Measurements from ENCODE around the gene SERPINB5.
A peak's percentile ranks its signal among the peaks of the same experiment; 100 is the strongest.

The SERPINB5 gene

GRCh38 chr18:63470751-63471150, 6.0 kb upstream of the SERPINB5 start:
- no peak for DNase-seq

DNA sequence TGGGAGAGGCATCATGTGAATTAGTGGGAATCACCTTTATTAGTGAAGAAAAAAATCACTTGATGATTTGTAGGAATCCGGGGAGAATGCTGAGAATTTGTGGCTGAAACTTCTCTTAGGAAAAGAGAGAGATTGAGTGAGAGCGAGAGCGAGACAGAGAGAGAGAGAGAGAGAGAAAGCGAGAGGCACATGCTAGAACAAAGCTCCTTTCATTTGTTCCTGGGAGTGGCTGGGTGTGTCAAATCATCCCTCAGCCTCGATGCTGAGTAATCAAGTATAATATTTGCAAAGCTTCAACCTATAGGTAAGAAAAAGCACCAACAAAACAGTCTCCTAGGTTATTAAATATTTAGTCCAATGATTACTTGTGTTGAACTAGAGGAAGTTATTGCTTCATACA, 4.4 kb upstream of the SERPINB5 start:
- DNase-seq: no peak

DNA sequence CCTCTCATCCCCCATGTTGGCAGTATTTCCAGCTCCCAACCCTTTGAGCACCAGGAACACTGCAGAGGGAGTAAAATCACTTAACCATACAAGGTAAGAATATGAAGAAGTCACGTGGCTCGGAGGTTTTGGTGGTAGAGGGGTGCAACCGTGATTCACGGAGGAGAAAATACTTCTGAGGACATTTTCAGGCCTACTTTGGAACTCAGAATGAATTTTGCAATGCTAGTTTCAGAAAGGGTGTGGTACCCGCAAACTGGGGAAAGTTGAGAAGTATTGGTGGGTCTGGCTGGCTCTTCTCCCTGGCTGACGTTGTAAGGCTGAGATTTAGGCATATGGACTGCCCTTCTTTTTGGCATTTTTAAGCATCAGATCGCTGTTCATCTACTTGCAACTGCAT, 442 bp downstream of the SERPINB5 start:
- no peak for DNase-seq

GRCh38 chr18:63477968-63478367, 1.2 kb downstream of the SERPINB5 start:
- DNase-seq: no peak

GRCh38 chr18:63479826-63480225, 3.1 kb downstream of the SERPINB5 start:
- DNase-seq: no peak

GRCh38 chr18:63480476-63480875, 3.7 kb downstream of the SERPINB5 start:
- DNase-seq: no peak

DNA sequence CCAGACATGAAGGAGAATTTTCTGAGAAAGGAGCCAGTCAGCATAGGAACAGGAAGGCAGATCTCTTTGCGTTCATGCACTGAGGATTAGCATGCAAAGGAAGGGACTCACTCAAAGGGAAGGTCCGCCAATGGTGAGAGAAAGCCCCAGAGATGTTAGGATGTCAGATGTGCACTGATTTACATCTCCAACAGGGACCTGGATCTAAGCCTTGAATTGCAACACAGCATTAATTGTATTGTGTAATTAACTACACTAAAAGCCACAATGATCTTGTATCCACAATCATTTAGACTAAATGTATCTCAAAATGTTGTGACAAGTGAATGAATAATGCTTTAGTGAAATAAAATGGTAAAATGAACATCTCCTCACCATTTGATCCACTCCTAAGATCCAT, 4.2 kb downstream of the SERPINB5 start:
- no peak for DNase-seq

DNA sequence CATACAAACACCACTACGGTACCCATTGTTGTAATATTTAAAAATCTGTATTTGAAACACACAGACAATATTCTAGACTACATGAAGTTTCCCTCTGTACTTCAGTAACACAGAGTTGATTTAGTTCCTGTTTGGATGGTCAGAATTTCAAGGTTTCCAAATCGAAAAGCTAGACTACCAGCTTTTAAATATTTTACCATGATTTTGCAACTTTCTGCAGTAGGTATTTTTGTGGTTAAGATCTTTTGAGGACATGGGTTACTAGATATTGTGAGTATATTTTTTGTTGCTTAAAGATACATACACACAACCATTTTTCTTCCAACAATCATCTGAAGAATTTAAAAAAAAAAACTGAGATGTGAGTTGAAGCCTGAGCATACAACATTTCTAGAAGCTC, 10.9 kb downstream of the SERPINB5 start:
- no peak for DNase-seq

DNA sequence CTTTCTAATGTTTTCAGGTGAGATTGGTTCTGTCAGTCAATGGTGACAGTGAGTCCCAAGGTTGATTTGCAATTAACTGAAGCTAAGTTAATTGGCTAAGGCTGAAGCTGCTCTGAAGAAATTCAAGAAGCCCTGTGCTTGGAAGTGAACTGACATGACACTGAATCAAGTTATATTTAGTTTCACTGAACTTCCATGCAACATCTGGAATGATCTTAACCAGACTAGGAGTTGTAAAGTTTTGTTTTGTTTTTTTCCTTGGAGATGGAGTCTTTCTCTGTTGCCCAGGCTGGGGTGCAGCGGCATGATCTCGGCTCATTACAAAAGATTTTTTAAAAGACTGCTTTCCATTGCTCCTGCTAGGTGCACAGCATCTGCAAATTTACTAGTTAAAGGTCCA, 11.4 kb downstream of the SERPINB5 start:
- no peak for DNase-seq

DNA sequence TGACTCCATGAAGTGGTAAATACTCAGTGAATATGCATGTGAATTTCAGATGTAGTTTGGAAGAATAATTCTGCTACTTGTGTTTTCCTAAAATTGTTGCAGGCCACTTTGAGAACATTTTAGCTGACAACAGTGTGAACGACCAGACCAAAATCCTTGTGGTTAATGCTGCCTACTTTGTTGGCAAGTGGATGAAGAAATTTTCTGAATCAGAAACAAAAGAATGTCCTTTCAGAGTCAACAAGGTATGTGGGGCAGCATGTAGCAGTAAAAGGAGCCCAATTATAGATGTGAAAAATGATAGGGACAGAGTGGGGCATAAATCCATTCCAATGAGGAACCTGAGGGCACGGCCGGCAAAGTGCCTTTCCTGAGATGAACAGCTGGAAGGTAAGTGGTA, 16.1 kb downstream of the SERPINB5 start:
- no peak for DNase-seq

GRCh38 chr18:63495675-63496074, 18.9 kb downstream of the SERPINB5 start:
- DNase-seq: no peak

- DNase-seq: no peak
These were observed 29.0 kb downstream of the SERPINB5 start for GRCh38 chr18:63505566-63506335.

GRCh38 chr18:63506336-63506646, 29.5 kb downstream of the SERPINB5 start:
- DNase-seq: no peak

DNA sequence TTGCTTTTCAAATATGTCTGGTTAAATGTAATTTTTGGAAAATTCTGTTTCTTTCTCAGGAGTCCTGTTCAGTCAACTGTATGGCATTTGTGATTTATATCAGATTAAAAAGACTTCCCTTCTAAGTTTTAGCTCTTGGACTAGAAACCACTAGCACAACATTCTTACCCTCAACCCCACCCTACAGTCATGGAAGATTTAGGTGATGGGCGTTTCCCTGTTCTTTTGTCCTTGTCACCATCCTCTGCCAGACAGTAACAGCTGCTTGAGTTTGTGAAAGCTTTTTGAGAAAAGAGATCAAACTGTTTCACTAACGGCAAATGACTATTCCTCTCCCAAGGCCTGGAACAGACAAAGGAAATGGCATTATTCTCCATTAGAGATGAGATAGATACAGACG, 31.8 kb downstream of the SERPINB5 start:
- no peak for DNase-seq

- no peak for DNase-seq
These were observed 34.5 kb downstream of the SERPINB5 start for GRCh38 chr18:63511285-63511684.

- DNase-seq: no peak
These were observed 37.6 kb downstream of the SERPINB5 start for GRCh38 chr18:63514326-63514725.

DNA sequence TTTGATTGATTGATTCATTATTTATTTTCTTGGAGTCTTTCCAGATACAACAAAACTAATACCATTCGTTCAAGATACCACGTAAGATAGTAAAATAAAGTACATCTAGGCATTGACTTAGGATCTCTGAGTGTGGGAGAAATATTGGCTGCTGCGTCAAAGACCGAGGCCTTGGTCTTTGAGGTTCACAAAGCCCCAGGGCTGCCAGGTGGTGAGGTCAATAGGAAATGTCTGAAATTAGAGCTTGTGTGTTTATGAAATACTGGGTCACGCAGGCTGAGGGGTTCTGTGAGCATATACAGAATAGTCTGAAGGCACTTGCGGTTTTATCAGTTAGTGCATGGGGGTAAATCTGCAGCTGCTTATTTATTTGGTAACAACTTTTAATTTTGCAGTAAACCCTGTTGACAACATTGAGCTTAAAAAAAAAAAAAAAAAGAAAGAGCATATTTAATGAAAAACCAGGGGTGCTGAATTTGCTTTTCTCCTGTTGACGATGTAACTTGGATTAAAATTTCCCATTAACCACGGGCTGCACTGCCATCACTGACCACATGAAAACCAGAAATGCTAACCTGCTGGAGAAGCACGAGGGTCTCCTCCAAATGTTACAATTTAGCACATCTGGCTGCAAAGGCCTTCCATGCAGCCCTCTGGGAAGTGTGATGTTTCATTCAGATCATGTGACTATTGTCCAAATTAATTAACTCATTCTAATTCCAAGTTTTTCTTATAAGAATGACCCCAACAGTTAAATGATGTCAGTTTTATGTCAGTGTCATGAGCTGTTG, 38.3 kb downstream of the SERPINB5 start:
- DNase-seq: no peak

DNA sequence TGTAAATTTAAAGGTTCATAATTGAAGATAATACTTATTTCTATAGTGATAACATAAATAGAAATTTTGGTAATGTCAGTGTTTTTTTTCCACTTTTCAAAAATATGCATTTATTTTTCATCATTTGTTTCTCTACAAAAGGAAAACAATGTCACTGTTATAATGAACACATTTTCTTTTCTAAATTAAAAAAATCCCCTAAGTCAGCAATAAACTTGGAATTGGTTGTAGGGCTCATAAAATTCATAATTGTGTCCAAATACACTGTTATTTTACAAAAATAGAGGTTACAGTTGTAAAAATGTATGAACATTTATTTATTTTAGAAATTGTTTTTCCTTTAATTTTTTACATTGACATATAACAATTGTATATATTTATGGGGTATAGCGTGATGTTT, 39.0 kb downstream of the SERPINB5 start:
- no peak for DNase-seq

DNA sequence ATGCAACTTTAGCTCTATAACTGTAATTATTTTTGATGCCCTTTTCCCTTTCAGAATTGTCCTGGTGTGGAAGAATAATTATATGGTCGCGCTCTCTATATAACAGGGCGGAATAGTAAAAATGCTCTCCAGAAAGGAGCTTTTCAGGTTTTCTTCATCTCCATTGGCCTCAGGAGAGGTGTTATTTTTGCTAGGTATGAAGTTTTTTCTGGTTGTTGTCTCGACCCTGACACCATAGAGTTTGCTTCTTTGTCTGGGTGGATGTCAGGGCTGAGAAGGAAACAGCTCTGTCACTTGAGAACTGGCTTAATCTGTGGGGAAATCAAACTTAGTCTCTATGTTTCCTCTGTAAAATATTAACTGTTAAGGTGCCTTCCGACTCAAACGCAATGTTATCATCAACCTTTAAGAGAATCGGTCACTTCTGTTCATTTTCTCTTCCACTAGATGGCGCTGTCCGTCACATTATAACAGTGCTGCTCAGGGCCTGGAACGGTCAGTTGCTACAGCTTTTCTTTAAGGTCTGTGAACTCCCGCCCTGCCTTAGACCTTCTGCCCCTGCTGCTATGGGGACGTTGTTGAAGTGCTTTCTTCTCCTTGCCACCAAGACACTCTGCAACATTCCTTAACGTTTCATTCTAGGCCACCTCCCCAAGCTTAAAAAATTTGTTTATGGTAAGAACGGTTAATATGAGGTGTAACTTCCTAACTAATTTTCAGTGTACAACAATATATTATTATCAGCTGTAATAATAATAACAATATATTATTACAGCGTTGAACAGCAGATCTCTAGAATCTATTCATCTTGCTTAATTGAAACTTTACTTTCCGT, 41.6 kb downstream of the SERPINB5 start:
- DNase-seq: peak; percentile 54

GRCh38 chr18:63520053-63520685, 43.4 kb downstream of the SERPINB5 start:
- no peak for DNase-seq

DNA sequence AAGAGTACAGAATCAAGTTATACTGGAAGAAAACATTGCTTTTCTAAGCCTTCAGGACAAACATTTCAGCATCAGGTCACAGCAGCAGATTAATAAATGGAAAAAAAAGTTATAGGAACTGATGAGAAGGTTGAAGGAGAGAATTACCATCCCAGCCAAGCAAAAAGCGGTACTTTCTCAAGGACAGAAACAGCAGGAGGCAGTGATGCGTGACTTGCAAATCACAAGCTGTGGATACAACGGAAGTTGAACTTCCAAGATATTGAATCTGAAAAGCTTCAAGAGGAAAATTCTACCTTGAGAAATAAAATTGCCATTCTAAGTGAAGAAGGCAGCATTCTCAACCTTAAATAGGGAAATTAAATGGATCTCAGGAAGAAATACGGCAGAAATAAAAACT, 46.9 kb downstream of the SERPINB5 start:
- DNase-seq: no peak

DNA sequence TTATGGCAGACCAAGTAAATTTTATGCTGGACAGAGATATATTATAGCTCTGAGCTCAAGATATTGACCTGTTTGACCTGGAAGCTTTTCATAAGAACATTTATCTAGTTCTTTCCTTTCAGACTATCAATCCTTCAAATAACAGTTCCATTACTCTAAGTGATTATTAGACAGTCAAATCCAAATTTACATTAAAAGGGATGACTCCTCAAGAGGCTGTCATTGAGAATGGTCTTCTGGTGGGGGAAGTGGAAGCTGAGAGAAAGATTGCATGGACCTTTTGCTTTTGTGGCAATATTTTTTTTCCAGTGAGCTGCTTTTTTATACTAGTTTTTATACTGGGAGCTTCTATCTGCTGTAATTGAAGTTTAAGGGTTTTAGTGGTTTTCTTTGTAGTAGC, 50.5 kb downstream of the SERPINB5 start:
- DNase-seq: no peak

- no peak for DNase-seq
These were observed 52.2 kb downstream of the SERPINB5 start for GRCh38 chr18:63528863-63529492.
